ENCODE measurements around the gene ATP13A5.

Gene ATP13A5

GRCh38 chr3:193345431-193345830 lies 33.1 kb downstream of the ATP13A5 start:
- no peak for TF ChIP-seq CTCF (IDR thresholded peaks at IDR 0.05)

GRCh38 chr3:193344486-193344885 lies 34.1 kb downstream of the ATP13A5 start:
- TF ChIP-seq CTCF (IDR thresholded peaks at IDR 0.05): no peak

- TF ChIP-seq CTCF (IDR thresholded peaks at IDR 0.05): no peak
Measured at GRCh38 chr3:193343726-193344222, 34.8 kb downstream of the ATP13A5 start.

- TF ChIP-seq CTCF (IDR thresholded peaks at IDR 0.05): no peak
Measured at GRCh38 chr3:193342551-193342950, 36.0 kb downstream of the ATP13A5 start.

GRCh38 chr3:193335031-193335430 lies 43.5 kb downstream of the ATP13A5 start:
- TF ChIP-seq CTCF (IDR thresholded peaks at IDR 0.05): no peak

GRCh38 chr3:193333229-193333628 lies 45.3 kb downstream of the ATP13A5 start:
- no peak for TF ChIP-seq CTCF (IDR thresholded peaks at IDR 0.05)

GRCh38 chr3:193330555-193331204 lies 47.9 kb downstream of the ATP13A5 start:
- TF ChIP-seq CTCF (IDR thresholded peaks at IDR 0.05): no peak

Data from LNCAP (cell line).